Thyroid gland (tissue), 4 donors: ENCODE measurements around the gene HDDC3. TPM values are rescaled to one million over a fixed set of nuclear protein-coding genes. Genes with fewer than 3 reads are reported as not detected.

Experiments used
- DNase-seq, 2 donors: peaks; one replicate each; pipeline ENCODE4 v3.0.0-alpha.2; 2019
- H3K27ac ChIP-seq, 3 donors: fragments of 200-600 bp; sonication (generic); 1 replicate in 2 of 3; 2 replicates in 1 of 3; pipeline ENCODE4 v1.5.1; 2016 to 2019; ENCODE audit warnings: mild to moderate bottlenecking in 1 of 3, moderate library complexity in 1 of 3
- H3K27me3 ChIP-seq: fragments of 200-600 bp; sonication (generic); one replicate; pipeline ENCODE4 v1.5.1; 2019
- H3K36me3 ChIP-seq, 2 donors: fragments of 200-600 bp; sonication (generic); one replicate each; pipeline ENCODE4 v1.5.1; 2016 to 2019
- H3K4me1 ChIP-seq, 2 donors: fragments of 200-600 bp; sonication (generic); one replicate each; pipeline ENCODE4 v1.5.1; 2017 to 2019
- H3K4me3 ChIP-seq, 3 donors: fragments of 200-600 bp; sonication (generic); replicated peaks in 1 of 3; 1 replicate in 2 of 3; 2 replicates in 1 of 3; pipeline ENCODE4 v1.5.1; 2016; ENCODE audit warnings: mild to moderate bottlenecking in 1 of 3
- H3K9me3 ChIP-seq: fragments of 200-600 bp; sonication (generic); one replicate; pipeline ENCODE4 v1.5.1; 2017
- POLR2A ChIP-seq, 2 donors: fragments of 450-650 bp; IDR thresholded peaks; one replicate each; pipeline ENCODE4 v1.6.1; 2017; ENCODE audit warnings: antibody characterized with exemption in 2 of 2, mild to moderate bottlenecking in 2 of 2, moderate library complexity in 1 of 2
- WGBS, 2 donors: methylation state at CpG; one replicate each; pipeline ENCODE4 v1.1.5; 2017; 5-methylcytosine and 5-hydroxymethylcytosine counted together
- intact Hi-C: fragments of 100-400 bp; cut with DNase I; formaldehyde crosslinking; loops from one replicate; pipeline ENCODE4 v1.15.1; 2023
- total RNA-seq, 4 donors: library from RNA; depleted of rRNA; stranded (reverse); fragments of >200 nt; gene quantifications; one replicate each; pipeline ENCODE4 v1.2.3, GENCODE V29; 2016
- TF ChIP-seq, protein P1 (sequence below), 6 experiments: fragments of 200-600 bp in 3 of 6; fragments of 450-650 bp in 3 of 6; sonication (generic) in 3 of 6; IDR thresholded peaks; one replicate each; pipeline ENCODE4 v1.5.1; 2016 to 2019; ENCODE audit warnings: antibody characterized with exemption in 6 of 6, mild to moderate bottlenecking in 2 of 6, inconsistent platforms in 1 of 6, moderate library complexity in 1 of 6

The HDDC3 gene
- total RNA-seq, 4 donors from 2014 or later = 13.3 to 25.7 (median 18.0) TPM

DNA sequence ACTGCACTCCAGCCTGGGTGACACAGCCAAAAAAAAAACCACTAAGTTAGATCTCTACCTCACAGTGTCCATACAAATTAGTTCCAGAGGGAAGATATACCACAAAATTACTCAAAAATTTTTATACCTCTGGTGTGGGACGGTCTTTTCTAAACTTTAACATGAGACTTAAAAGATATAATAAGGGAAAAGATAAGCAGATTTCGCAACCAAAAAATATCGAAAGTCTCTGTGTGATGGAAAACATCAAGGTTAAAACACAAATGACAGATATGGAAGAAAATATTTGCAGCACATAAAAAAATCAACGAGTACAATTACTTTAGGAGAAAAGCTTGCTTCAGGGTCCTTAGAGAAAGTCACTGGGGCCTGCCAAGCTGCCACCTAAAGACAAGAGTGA, 10.5 kb downstream of the HDDC3 start:
- Histone ChIP-seq H3K36me3 (peaks cover 46 to 47% of the 10 kb centered on the region in 2 donors), H3K4me3 (no peak overlapping the region), H3K27me3 (no peaks in the 10 kb centered on the region), H3K27ac (no peak overlapping the region), H3K4me1 (no peaks in the 10 kb centered on the region), H3K9me3 (no peaks in the 10 kb centered on the region)
- no peak for TF ChIP-seq POLR2A (IDR thresholded peaks at IDR 0.05)
- 88 to 93% methylated on average over 4 of the region's 4 CpGs for WGBS, 2 donors
- no peak for DNase-seq
- intact Hi-C loops = no loop called here

DNA sequence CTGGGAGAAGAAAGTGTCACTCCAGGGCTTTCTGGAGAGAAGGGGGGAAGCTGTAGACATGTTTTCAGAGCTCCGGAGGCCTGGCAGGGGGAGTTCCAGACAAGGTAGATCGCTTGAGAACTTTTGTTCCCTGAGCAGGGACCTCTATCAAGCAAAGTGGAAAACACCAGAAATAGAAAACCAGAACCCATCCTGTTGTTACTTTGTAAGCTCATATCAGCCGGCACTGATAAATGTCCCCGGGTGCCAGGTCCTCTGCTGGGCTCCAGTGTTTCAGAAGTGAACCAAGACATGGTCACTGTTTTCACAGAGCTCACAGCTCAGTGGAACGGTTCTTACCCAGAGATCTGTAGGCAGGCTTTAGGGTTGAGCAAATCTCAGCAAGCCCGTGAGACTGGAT, 13.5 kb downstream of the HDDC3 start:
- Histone ChIP-seq H3K4me3 (no peak overlapping the region), H3K27ac (no peak overlapping the region), H3K36me3 (peaks cover 72 to 75% of the 10 kb centered on the region in 2 donors), H3K27me3 (no peaks in the 10 kb centered on the region), H3K4me1 (no peaks in the 10 kb centered on the region), H3K9me3 (no peaks in the 10 kb centered on the region)
- intact Hi-C loops = no loop called here
- no peak for DNase-seq
- no peak for TF ChIP-seq POLR2A (IDR thresholded peaks at IDR 0.05)
- TF ChIP-seq, protein P1, sequence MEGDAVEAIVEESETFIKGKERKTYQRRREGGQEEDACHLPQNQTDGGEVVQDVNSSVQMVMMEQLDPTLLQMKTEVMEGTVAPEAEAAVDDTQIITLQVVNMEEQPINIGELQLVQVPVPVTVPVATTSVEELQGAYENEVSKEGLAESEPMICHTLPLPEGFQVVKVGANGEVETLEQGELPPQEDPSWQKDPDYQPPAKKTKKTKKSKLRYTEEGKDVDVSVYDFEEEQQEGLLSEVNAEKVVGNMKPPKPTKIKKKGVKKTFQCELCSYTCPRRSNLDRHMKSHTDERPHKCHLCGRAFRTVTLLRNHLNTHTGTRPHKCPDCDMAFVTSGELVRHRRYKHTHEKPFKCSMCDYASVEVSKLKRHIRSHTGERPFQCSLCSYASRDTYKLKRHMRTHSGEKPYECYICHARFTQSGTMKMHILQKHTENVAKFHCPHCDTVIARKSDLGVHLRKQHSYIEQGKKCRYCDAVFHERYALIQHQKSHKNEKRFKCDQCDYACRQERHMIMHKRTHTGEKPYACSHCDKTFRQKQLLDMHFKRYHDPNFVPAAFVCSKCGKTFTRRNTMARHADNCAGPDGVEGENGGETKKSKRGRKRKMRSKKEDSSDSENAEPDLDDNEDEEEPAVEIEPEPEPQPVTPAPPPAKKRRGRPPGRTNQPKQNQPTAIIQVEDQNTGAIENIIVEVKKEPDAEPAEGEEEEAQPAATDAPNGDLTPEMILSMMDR (IDR thresholded peaks at IDR 0.05) = no peak
- 94 to 98% methylated on average over 6 of the region's 6 CpGs for WGBS, 2 donors

DNA sequence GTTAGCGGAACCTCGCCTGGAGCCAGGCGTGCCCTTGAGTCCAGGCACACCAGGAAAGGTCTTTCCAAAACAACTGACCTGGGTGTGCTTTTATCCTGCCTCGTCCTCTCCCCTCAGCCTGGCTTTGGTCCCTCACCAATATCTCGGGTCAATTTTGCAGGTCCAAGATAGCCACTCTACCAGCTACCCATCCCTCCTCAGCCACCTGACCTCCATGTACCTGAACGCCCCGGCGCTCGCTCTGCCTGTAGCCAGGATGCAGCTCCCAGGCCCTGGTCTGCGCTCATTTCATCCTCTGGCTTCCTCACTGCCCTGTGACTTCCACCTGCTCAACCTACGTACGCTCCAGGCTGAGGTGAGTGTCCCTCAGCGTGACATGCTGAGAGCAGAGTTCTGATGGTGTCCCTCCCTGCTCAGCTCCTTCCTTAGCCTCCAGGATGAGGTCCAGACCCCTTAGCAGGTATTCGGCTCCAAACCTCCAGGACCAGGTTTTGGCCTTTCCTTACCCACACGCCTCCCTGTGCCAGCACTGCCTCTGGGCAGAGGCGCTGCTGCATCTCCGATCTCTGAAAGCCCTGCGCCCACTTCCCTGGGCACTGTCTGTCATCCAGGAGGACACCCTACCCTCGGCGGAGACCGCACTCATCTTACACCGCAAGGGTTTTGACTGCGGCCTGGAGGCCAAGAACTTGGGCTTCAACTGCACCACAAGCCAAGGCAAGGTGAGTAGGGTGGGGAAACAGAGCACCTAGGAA, 14.1 kb downstream of the HDDC3 start:
- intact Hi-C loops = no loop called here
- peaks cover 78 to 81% of the 10 kb centered on the region in 2 donors for H3K36me3 ChIP-seq
- H3K4me3 ChIP-seq = no peak overlapping the region
- no peak for TF ChIP-seq POLR2A (IDR thresholded peaks at IDR 0.05)
- TF ChIP-seq, protein P1 (IDR thresholded peaks at IDR 0.05) = no peak
- no peak overlapping the region for H3K27ac ChIP-seq
- 92 to 97% methylated on average over 23 of the region's 23 CpGs for WGBS, 2 donors
- H3K9me3 ChIP-seq = no peaks in the 10 kb centered on the region
- H3K27me3 ChIP-seq = no peaks in the 10 kb centered on the region
- no peaks in the 10 kb centered on the region for H3K4me1 ChIP-seq
- no peak for DNase-seq

DNA sequence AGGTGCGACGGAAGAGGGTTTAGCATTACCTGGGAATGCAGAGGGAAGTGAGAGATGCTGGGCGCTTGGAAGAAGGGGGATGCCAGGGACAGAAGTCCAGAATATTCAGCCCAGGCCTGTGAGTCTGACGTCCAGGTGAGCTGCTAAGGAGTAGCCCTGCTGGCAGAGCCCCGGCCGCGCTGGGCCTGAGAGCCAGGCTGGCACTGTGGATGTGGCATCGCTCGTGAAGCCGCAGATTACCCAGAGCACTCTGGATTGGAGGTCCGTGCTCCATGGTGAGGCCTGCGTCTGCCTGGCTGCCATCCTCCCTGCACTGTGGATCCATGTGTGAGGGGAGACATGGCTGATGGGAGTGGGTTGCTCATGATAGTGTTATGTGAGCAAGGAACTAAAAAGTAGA, 14.8 kb downstream of the HDDC3 start:
- intact Hi-C loops = no loop called here
- H3K4me3 ChIP-seq = no peak overlapping the region
- no peak overlapping the region for H3K27ac ChIP-seq
- H3K9me3 ChIP-seq = no peaks in the 10 kb centered on the region
- no peaks in the 10 kb centered on the region for H3K27me3 ChIP-seq
- H3K4me1 ChIP-seq = no peaks in the 10 kb centered on the region
- no peak for DNase-seq
- H3K36me3 ChIP-seq = peaks cover 84 to 88% of the 10 kb centered on the region in 2 donors
- TF ChIP-seq, protein P1 (IDR thresholded peaks at IDR 0.05) = no peak
- no peak for TF ChIP-seq POLR2A (IDR thresholded peaks at IDR 0.05)
- WGBS, 2 donors = 90 to 99% methylated on average over 12 of the region's 12 CpGs

DNA sequence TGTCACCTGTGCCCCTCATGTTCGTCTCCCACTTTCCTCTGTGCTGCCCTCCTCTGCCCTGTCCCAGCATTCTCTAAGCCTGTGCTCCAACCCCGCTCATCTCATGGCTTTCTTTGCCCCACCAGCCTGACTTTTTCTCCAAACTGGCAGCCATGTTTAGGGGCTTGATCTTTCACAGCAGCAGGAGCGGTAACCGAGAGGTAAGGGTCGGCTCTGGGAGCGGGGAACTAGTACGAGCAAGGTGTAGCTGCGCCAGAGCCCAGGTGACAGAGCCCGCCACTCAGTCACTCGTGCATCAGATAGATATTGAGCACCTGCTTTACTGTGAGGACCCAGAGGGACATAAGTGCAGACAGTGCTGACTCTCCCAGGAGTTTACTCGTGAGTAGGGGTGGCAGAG, 15.9 kb downstream of the HDDC3 start:
- no peak for TF ChIP-seq POLR2A (IDR thresholded peaks at IDR 0.05)
- TF ChIP-seq, protein P1 (IDR thresholded peaks at IDR 0.05) = no peak
- no peak overlapping the region for H3K27ac ChIP-seq
- H3K36me3 ChIP-seq = peaks cover 90 to 98% of the 10 kb centered on the region in 2 donors
- no peaks in the 10 kb centered on the region for H3K4me1 ChIP-seq
- 90 to 92% methylated on average over 11 of the region's 11 CpGs for WGBS, 2 donors
- no peaks in the 10 kb centered on the region for H3K9me3 ChIP-seq
- DNase-seq = no peak
- H3K4me3 ChIP-seq = no peak overlapping the region
- no peaks in the 10 kb centered on the region for H3K27me3 ChIP-seq
- intact Hi-C loops = no loop called here
